ENCODE measurements around the gene ELMOD3. TPM values are rescaled to one million over a fixed set of nuclear protein-coding genes. Genes with fewer than 3 reads are reported as not detected.
A peak's percentile ranks its signal among the peaks of the same experiment; 100 is the strongest.

Gene ELMOD3
- total and polyA plus RNA-seq, 9 of the 15 experiments (the other 6 are each of a cell fraction or from before 2014, with no cell fraction given) = 2.7 to 18.7 (median 11.6) TPM

- no peak for TF ChIP-seq BCLAF1 (IDR thresholded peaks at IDR 0.05; ENCODE audit: borderline replicate concordance in 1 of 2, control insufficient read depth in 1 of 2, low read depth in 2 of 2, low read length in 1 of 2)
- TF ChIP-seq ZBTB5 (IDR thresholded peaks at IDR 0.05) = no peak
- TF ChIP-seq ZNF324 (CRISPR knock-in tag; IDR thresholded peaks at IDR 0.05) = no peak
- TF ChIP-seq ZNF830 (CRISPR knock-in tag; IDR thresholded peaks at IDR 0.05) = no peak
- TF ChIP-seq THAP7 (CRISPR knock-in tag; IDR thresholded peaks at IDR 0.05) = no peak
- TF ChIP-seq MLLT1 (IDR thresholded peaks at IDR 0.05) = peak; percentile 29 to 57; a peak in 2 of 4 replicates
- TF ChIP-seq ZNF75A (CRISPR knock-in tag; IDR thresholded peaks at IDR 0.05) = no peak
- TF ChIP-seq ZNF79 (CRISPR knock-in tag; IDR thresholded peaks at IDR 0.05; ENCODE audit: low read depth) = no peak
- no peak for TF ChIP-seq RNF2 (IDR thresholded peaks at IDR 0.05)
- no peak for TF ChIP-seq CHD1 (IDR thresholded peaks at IDR 0.05; ENCODE audit: low read length)
- TF ChIP-seq RBBP5 (IDR thresholded peaks at IDR 0.05; ENCODE audit: borderline replicate concordance, insufficient read depth, low read length, poor library complexity, severe bottlenecking) = peak; percentile 77
- TF ChIP-seq FOXO4 (CRISPR knock-in tag; IDR thresholded peaks at IDR 0.05) = no peak
- peak; percentile 100 for TF ChIP-seq POLR2G (IDR thresholded peaks at IDR 0.05; ENCODE audit: low read depth, low read length)
- TF ChIP-seq XRCC3 (IDR thresholded peaks at IDR 0.05) = no peak
- TF ChIP-seq ZNF507 (tag; conservative IDR thresholded peaks at IDR 0.05) = no peak
- TF ChIP-seq GABPB1 (CRISPR knock-in tag; IDR thresholded peaks at IDR 0.05) = peak; percentile 85
- TF ChIP-seq TEAD4 (IDR thresholded peaks at IDR 0.05; ENCODE audit: low read length) = 0 out of 2 replicates have a peak, but pooled peaks have one; percentile 31
- TF ChIP-seq TEAD4 (CRISPR knock-in tag; IDR thresholded peaks at IDR 0.05; ENCODE audit: borderline replicate concordance) = no peak
- no peak; a peak in 1 of 4 replicates for TF ChIP-seq HDAC1 (IDR thresholded peaks at IDR 0.05)
- TF ChIP-seq SMARCA5 (IDR thresholded peaks at IDR 0.05) = no peak; the same call in 1 of the 2 replicates
Measured at GRCh38 chr2:85327822-85328617, 26.5 kb upstream of the ELMOD3 start, which contains the start of gene TGOLN2 (continued).

Data from K562 (cell line).